Measurements from ENCODE around the gene ACVR1B. TPM values are rescaled to one million over a fixed set of nuclear protein-coding genes. Genes with fewer than 3 reads are reported as not detected.

Gene ACVR1B
- total and polyA plus RNA-seq, 3 donors from 2014 or later = 36.8 to 44.6 (median 37.3) TPM

- no peaks in the 10 kb centered on the region for H3K9me3 ChIP-seq
- no peaks in the 10 kb centered on the region for H3K36me3 ChIP-seq (ENCODE audit: low read depth, missing control alignments)
- WGBS, 2 donors = 2 to 7% methylated on average over 21 to 54 of the region's 70 CpGs
- DNase-seq = peak; percentile 93
- peaks cover 24% of the 10 kb centered on the region for H3K4me1 ChIP-seq
- TF ChIP-seq POLR2A (IDR thresholded peaks at IDR 0.05) (no peak), CTCF (IDR thresholded peaks at IDR 0.05) (peak; percentile 95 to 97 (median 95))
- H3K27ac ChIP-seq = peak overlapping the region in 1 of 2 donors; percentile 4
- peak overlapping the region; percentile 53 to 64 for H3K4me3 ChIP-seq
- no peaks in the 10 kb centered on the region for H3K27me3 ChIP-seq
- intact Hi-C loops (cut with DNase I; ENCODE audit: low total_unique reads) = no loop called here
Observed at GRCh38 chr12:52023182-52023975, 71.9 kb downstream of the ACVR1B start.

GRCh38 chr12:52023976-52024688 is 72.6 kb downstream of the ACVR1B start:
- no peak for TF ChIP-seq POLR2A (IDR thresholded peaks at IDR 0.05)
- peak in 1 of 3 experiments; percentile 17 for TF ChIP-seq CTCF (IDR thresholded peaks at IDR 0.05)
- H3K36me3 ChIP-seq (ENCODE audit: low read depth, missing control alignments) = no peaks in the 10 kb centered on the region
- intact Hi-C loops (cut with DNase I; ENCODE audit: low total_unique reads) = no loop called here
- no peak for DNase-seq
- 22 to 26% methylated on average over 20 of the region's 20 CpGs for WGBS, 2 donors
- no peaks in the 10 kb centered on the region for H3K9me3 ChIP-seq
- H3K27ac ChIP-seq = no peak overlapping the region
- no peaks in the 10 kb centered on the region for H3K27me3 ChIP-seq
- H3K4me1 ChIP-seq = peaks cover 24% of the 10 kb centered on the region
- H3K4me3 ChIP-seq = peak overlapping the region; percentile 53 to 64

- Histone ChIP-seq H3K4me1 (peaks cover 24% of the 10 kb centered on the region), H3K4me3 (peak overlapping the region in 1 of 2 donors; percentile 14), H3K36me3 (ENCODE audit: low read depth, missing control alignments) (no peaks in the 10 kb centered on the region), H3K27me3 (no peaks in the 10 kb centered on the region), H3K27ac (peak overlapping the region; percentile 84 to 91), H3K9me3 (no peaks in the 10 kb centered on the region)
- 60% methylated on average over 15 of the region's 15 CpGs for WGBS, 2 donors
- peak; percentile 51 for DNase-seq
- intact Hi-C loops (cut with DNase I; ENCODE audit: low total_unique reads) = loop anchor here (5.0 kb wide), 1 partner anchor 57 kb away; no protein-coding TSS in a partner anchor
- TF ChIP-seq CTCF (IDR thresholded peaks at IDR 0.05) = no peak
- no peak for TF ChIP-seq POLR2A (IDR thresholded peaks at IDR 0.05)
Observed at GRCh38 chr12:52024845-52025230, 73.3 kb downstream of the ACVR1B start.

GRCh38 chr12:52026263-52026662 is 74.8 kb downstream of the ACVR1B start:
- intact Hi-C loops (cut with DNase I; ENCODE audit: low total_unique reads) = loop anchor here (5.0 kb wide), 1 partner anchor 56 kb away; no protein-coding TSS in a partner anchor
- peaks cover 21% of the 10 kb centered on the region for H3K4me1 ChIP-seq
- H3K4me3 ChIP-seq = no peak overlapping the region
- no peaks in the 10 kb centered on the region for H3K27me3 ChIP-seq
- H3K36me3 ChIP-seq (ENCODE audit: low read depth, missing control alignments) = no peaks in the 10 kb centered on the region
- no peaks in the 10 kb centered on the region for H3K9me3 ChIP-seq
- TF ChIP-seq CTCF (IDR thresholded peaks at IDR 0.05) (no peak), POLR2A (IDR thresholded peaks at IDR 0.05) (no peak)
- peak overlapping the region; percentile 84 to 91 for H3K27ac ChIP-seq
- DNase-seq = no peak
- WGBS, 2 donors = 36 to 56% methylated on average over 5 of the region's 5 CpGs
